HCT116 (cell line): Measurements from ENCODE around the gene TFEB. TPM values are rescaled to one million over a fixed set of nuclear protein-coding genes. Genes with fewer than 3 reads are reported as not detected.

ENCODE experiments used
- ATAC-seq: fragments of 200-7000 bp; cut with Tn5 transposase; 2 replicates; pipeline ENCODE4 v1.9.1; 2020; ENCODE audit warnings: mild to moderate bottlenecking, moderate library complexity
- BruUV-seq: library from RNA; stranded (reverse); fragments of 400-500 nt; replicated peaks from 2 replicates; lab custom pipeline; 2021; lab: Mats Ljungman, UMichigan
- CTCF ChIA-PET: fragments of 300-600 bp; sonication (Branson Sonifier 250); formaldehyde crosslinking; loops from one replicate; lab custom pipeline; 2021; ENCODE audit warnings: antibody characterized with exemption; lab: Charles Lee
- POLR2A ChIA-PET: fragments of 300-600, 350-600 bp; sonication (Branson Sonifier 250); formaldehyde crosslinking; loops from one replicate; lab custom pipeline; 2021; ENCODE audit warnings: antibody characterized with exemption; lab: Charles Lee
- RAD21 ChIA-PET, 2 experiments: fragments of 300-600 bp; sonication (Branson Sonifier 250); formaldehyde crosslinking; loops; one replicate each; lab custom pipeline; 2023; ENCODE audit warnings: low total read pairs in 2 of 2; ENCODE audit not compliant: uncharacterized antibody in 2 of 2, unreplicated experiment in 2 of 2, low non-redundant PET in 1 of 2; lab: Charles Lee
- DNase-seq: peaks from one replicate; pipeline ENCODE4 v3.0.0-alpha.2; 2010; ENCODE audit warnings: low read depth, low spot score
- H2AFZ ChIP-seq: fragments of 200-600 bp; shearing (Covaris generic), sonication (generic); 2 replicates; pipeline ENCODE4 v1.6.1; 2017; ENCODE audit warnings: low read depth, mixed run types, mixed read lengths, antibody characterized with exemption, low read length; ENCODE audit not compliant: poor library complexity, severe bottlenecking
- H3K27ac ChIP-seq: 2 replicates; pipeline ENCODE4 v1.5.1; 2012; ENCODE audit warnings: low read depth, low read length
- H3K27me3 ChIP-seq: fragments of 200-600 bp; sonication (generic); 2 replicates; pipeline ENCODE4 v1.6.1; 2016; ENCODE audit warnings: mixed run types, low read length, mixed read lengths; ENCODE audit not compliant: insufficient read depth
- H3K36me3 ChIP-seq, 2 experiments: fragments of 200-500 bp in 1 of 2; fragments of 200-600 bp in 1 of 2; sonication (Bioruptor generic) in 1 of 2; sonication (generic) in 1 of 2; 2 replicates each; pipeline versions ENCODE4 v1.5.1 to v1.6.1; 2014 to 2016; ENCODE audit warnings: low read length in 2 of 2, inconsistent platforms in 1 of 2, mixed read lengths in 1 of 2, mixed run types in 1 of 2; ENCODE audit not compliant: insufficient read depth in 2 of 2, control insufficient read depth in 1 of 2
- H3K4me1 ChIP-seq, 2 experiments: fragments of 200-600 bp in 1 of 2; sonication (generic) in 1 of 2; 2 replicates each; pipeline versions ENCODE4 v1.5.1 to v1.6.1; 2012 to 2017; ENCODE audit warnings: low read length in 2 of 2, inconsistent platforms in 1 of 2, mild to moderate bottlenecking in 1 of 2, mixed read lengths in 1 of 2, mixed run types in 1 of 2, moderate library complexity in 1 of 2; ENCODE audit not compliant: insufficient read depth in 2 of 2, control insufficient read depth in 1 of 2
- H3K4me2 ChIP-seq: fragments of 200-600 bp; sonication (generic); 2 replicates; pipeline ENCODE4 v1.6.1; 2017; ENCODE audit warnings: mixed run types, low read length, mixed read lengths
- H3K4me3 ChIP-seq, 2 experiments: fragments of 200-600 bp in 1 of 2; sonication (generic) in 1 of 2; replicated peaks in 1 of 2; 2 replicates each; pipeline ENCODE4 v1.5.1; 2011 to 2016; ENCODE audit warnings: low read length in 2 of 2, control low read depth in 1 of 2, low read depth in 1 of 2, mild to moderate bottlenecking in 1 of 2, mixed read lengths in 1 of 2, mixed run types in 1 of 2
- H3K79me2 ChIP-seq: fragments of 200-600 bp; sonication (generic); 2 replicates; pipeline ENCODE4 v1.6.1; 2017; ENCODE audit warnings: mild to moderate bottlenecking, mixed run types, low read length, moderate library complexity, mixed read lengths; ENCODE audit not compliant: insufficient read depth
- H3K9ac ChIP-seq: fragments of 200-600 bp; sonication (generic); 2 replicates; pipeline ENCODE4 v1.6.1; 2016; ENCODE audit warnings: low read length, mixed read lengths
- H3K9me2 ChIP-seq: fragments of 200-600 bp; sonication (generic), shearing (Covaris generic); 2 replicates; pipeline ENCODE4 v1.6.1; 2017; ENCODE audit warnings: mixed run types, mild to moderate bottlenecking, moderate library complexity; ENCODE audit not compliant: insufficient read depth
- H3K9me3 ChIP-seq, 2 experiments: fragments of 200-500 bp in 1 of 2; fragments of 200-600 bp in 1 of 2; sonication (Bioruptor generic) in 1 of 2; sonication (generic) in 1 of 2; 2 replicates each; pipeline ENCODE4 v1.6.1; 2014 to 2017; ENCODE audit warnings: low read length in 2 of 2, mixed read lengths in 2 of 2, inconsistent platforms in 1 of 2, low read depth in 1 of 2, mild to moderate bottlenecking in 1 of 2, mixed run types in 1 of 2, moderate library complexity in 1 of 2; ENCODE audit not compliant: control insufficient read depth in 1 of 2, insufficient read depth in 1 of 2
- H4K20me1 ChIP-seq: fragments of 200-600 bp; sonication (generic), shearing (Covaris generic); 2 replicates; pipeline ENCODE4 v1.6.1; 2017; ENCODE audit warnings: mixed run types, mild to moderate bottlenecking, moderate library complexity; ENCODE audit not compliant: insufficient read depth
- CBX3 ChIP-seq: IDR thresholded peaks from 2 replicates; pipeline ENCODE4 v1.6.1; 2012; ENCODE audit warnings: low read depth
- CEBPB ChIP-seq: IDR thresholded peaks from 2 replicates; pipeline ENCODE4 v1.6.1; 2012; ENCODE audit warnings: low read depth
- EGR1 ChIP-seq: IDR thresholded peaks from 2 replicates; pipeline ENCODE4 v1.6.1; 2012; ENCODE audit warnings: low read depth
- ELF1 ChIP-seq: IDR thresholded peaks from 2 replicates; pipeline ENCODE4 v1.6.1; 2012; ENCODE audit warnings: low read depth, borderline replicate concordance
- EZH2 ChIP-seq: fragments of 200-600 bp; sonication (generic); IDR thresholded peaks from 2 replicates; pipeline ENCODE4 v1.6.1; 2017; ENCODE audit warnings: antibody characterized with exemption, mixed run types
- EZH2phosphoT487 ChIP-seq: fragments of 200-600 bp; IDR thresholded peaks from 2 replicates; pipeline ENCODE4 v1.6.1; 2018; ENCODE audit warnings: antibody characterized with exemption, borderline replicate concordance
- FOSL1 ChIP-seq: IDR thresholded peaks from 2 replicates; pipeline ENCODE4 v1.6.1; 2012; ENCODE audit warnings: low read depth
- JUND ChIP-seq: IDR thresholded peaks from 2 replicates; pipeline ENCODE4 v1.6.1; 2012
- POLR2A ChIP-seq: IDR thresholded peaks from 2 replicates; pipeline ENCODE4 v1.7.0; 2011; ENCODE audit warnings: borderline replicate concordance; ENCODE audit not compliant: insufficient read depth, insufficient read length; ENCODE audit errors: extremely low read depth
- POLR2AphosphoS5 ChIP-seq: IDR thresholded peaks from 2 replicates; pipeline ENCODE4 v1.6.1; 2011; ENCODE audit warnings: mild to moderate bottlenecking, low read depth, low read length, moderate library complexity
- RAD21 ChIP-seq: IDR thresholded peaks from 2 replicates; pipeline ENCODE4 v1.6.1; 2012; ENCODE audit warnings: low read depth, mild to moderate bottlenecking
- SIN3A ChIP-seq: IDR thresholded peaks from 2 replicates; pipeline ENCODE4 v1.6.1; 2012; ENCODE audit warnings: low read depth
- SP1 ChIP-seq: IDR thresholded peaks from 2 replicates; pipeline ENCODE4 v1.6.1; 2012; ENCODE audit warnings: low read depth
- TCF7L2 ChIP-seq: IDR thresholded peaks from 2 replicates; pipeline ENCODE4 v1.7.0; 2011; ENCODE audit warnings: borderline replicate concordance, inconsistent platforms; ENCODE audit not compliant: insufficient read depth, insufficient read length; ENCODE audit errors: extremely low read depth
- YY1 ChIP-seq: IDR thresholded peaks from 2 replicates; pipeline ENCODE4 v1.6.1; 2011; ENCODE audit warnings: low read length, low read depth, moderate library complexity, mild to moderate bottlenecking; ENCODE audit not compliant: insufficient replicate concordance; ENCODE audit errors: extremely low read depth
- ZFX ChIP-seq: fragments of 450-650 bp; IDR thresholded peaks from 2 replicates; pipeline ENCODE4 v1.6.1; 2017
- intact Hi-C: fragments of 100-400 bp; cut with micrococcal nuclease; formaldehyde crosslinking; loops from 2 replicates; pipeline ENCODE4 v1.10.0; 2022
- total RNA-seq: library from RNA; stranded (reverse); gene quantifications from one replicate; pipeline ENCODE4 v1.2.1, GENCODE V29; 2021; ENCODE audit not compliant: unreplicated experiment
- TF ChIP-seq, protein P1 (sequence below), 3 experiments: fragments of 200-600 bp in 1 of 3; sonication (generic) in 1 of 3; IDR thresholded peaks in 2 of 3; conservative IDR thresholded peaks in 1 of 3; 2 replicates each; pipeline ENCODE4 v1.5.1; 2012 to 2017; ENCODE audit warnings: low read depth in 2 of 3, low read length in 2 of 3, antibody characterized with exemption in 1 of 3, borderline replicate concordance in 1 of 3, control low read depth in 1 of 3, mild to moderate bottlenecking in 1 of 3, mixed read lengths in 1 of 3, mixed run types in 1 of 3, moderate library complexity in 1 of 3; ENCODE audit not compliant: insufficient read depth in 1 of 3
- TF ChIP-seq, protein P2 (sequence below): IDR thresholded peaks from 2 replicates; pipeline ENCODE4 v1.6.1; 2012
- TF ChIP-seq, protein P3 (sequence below): IDR thresholded peaks from 2 replicates; pipeline ENCODE4 v1.6.1; 2012

TFEB gene
- total RNA-seq, 1 experiment from 2014 or later: 4.8 TPM

DNA sequence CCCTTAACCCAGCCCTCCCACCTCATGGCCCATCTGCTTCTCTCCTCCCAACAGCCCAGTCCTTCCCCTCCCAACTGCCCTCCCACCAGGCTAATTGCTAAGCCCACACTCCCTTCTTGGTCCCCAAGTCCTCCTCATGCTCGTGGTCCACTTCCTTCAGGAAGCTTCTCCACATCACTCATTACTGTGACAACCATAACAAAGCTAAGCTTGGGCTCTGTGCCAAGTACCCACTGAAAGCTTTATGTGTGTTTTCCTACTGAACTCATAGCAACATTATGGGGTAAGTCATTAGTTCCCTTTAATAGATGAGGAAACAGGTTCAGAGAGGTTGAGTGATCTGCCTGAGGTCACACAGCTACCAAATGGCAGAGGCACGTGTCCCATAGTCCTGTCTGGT lies 28.1 kb upstream of the TFEB start:
- no peaks in the 10 kb centered on the region for H3K36me3 ChIP-seq
- no TSS peak for BruUV-seq
- RAD21 ChIA-PET: no interaction called here

DNA sequence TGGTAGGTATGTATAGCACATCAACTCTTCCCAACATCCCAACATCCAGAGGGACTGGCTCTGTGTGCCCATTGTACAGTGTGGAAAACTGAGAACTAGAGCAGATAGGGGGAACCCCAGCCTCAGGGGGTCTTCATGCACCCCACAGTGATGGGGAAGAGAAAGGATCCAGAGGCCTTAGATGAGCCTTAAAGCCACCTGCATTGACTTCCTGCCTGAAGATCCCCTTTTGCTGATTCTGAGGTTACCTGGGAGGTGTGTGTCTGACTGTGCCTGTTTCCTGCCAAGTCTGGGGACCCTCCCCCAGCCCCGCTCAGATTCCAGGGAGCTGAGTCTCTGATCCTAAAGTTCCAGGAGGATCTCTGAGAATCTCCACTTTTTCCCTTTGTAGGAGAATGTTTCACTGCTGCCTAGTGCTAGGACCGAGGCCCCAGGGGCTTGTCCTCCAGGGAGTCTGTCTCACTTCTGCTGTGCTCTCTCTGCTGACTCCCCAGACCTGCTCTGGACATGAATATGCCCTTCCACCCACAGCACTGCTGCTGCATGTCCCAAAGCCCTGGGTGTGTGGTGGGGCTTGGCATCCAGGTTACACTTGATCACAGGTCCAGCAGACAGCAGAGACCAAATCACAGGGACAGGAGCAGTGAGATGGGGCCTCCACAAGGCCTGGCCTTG lies 24.6 kb upstream of the TFEB start:
- ChIA-PET CTCF (no interaction called here), RAD21 (no interaction called here), POLR2A (no interaction called here)
- no peaks in the 10 kb centered on the region for H3K36me3 ChIP-seq
- no peaks in the 10 kb centered on the region for H3K9me3 ChIP-seq
- H3K4me2 ChIP-seq: no peak overlapping the region
- peaks cover 0 to 3% of the 10 kb centered on the region in 2 experiments; a peak in 1 of 4 replicates for H3K4me1 ChIP-seq
- H2AFZ ChIP-seq: no peak overlapping the region
- H3K27ac ChIP-seq: no peak overlapping the region
- no peak overlapping the region for H3K9ac ChIP-seq
- no TSS peak for BruUV-seq
- DNase-seq (no peak), ATAC-seq (no peak)
- H3K4me3 ChIP-seq: no peak overlapping the region
- no peaks in the 10 kb centered on the region for H4K20me1 ChIP-seq
- H3K9me2 ChIP-seq: no peaks in the 10 kb centered on the region
- intact Hi-C loops: no loop called here
- H3K79me2 ChIP-seq: no peaks in the 10 kb centered on the region
- H3K27me3 ChIP-seq: no peaks in the 10 kb centered on the region
- TF ChIP-seq POLR2AphosphoS5 (no peak), POLR2A (no peak), YY1 (no peak), ELF1 (no peak), CEBPB (no peak), EZH2 (no peak), CBX3 (no peak), ZFX (no peak), SP1 (no peak), RAD21 (no peak), EGR1 (no peak)
- TF ChIP-seq, protein P1, sequence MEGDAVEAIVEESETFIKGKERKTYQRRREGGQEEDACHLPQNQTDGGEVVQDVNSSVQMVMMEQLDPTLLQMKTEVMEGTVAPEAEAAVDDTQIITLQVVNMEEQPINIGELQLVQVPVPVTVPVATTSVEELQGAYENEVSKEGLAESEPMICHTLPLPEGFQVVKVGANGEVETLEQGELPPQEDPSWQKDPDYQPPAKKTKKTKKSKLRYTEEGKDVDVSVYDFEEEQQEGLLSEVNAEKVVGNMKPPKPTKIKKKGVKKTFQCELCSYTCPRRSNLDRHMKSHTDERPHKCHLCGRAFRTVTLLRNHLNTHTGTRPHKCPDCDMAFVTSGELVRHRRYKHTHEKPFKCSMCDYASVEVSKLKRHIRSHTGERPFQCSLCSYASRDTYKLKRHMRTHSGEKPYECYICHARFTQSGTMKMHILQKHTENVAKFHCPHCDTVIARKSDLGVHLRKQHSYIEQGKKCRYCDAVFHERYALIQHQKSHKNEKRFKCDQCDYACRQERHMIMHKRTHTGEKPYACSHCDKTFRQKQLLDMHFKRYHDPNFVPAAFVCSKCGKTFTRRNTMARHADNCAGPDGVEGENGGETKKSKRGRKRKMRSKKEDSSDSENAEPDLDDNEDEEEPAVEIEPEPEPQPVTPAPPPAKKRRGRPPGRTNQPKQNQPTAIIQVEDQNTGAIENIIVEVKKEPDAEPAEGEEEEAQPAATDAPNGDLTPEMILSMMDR (IDR thresholded peaks at IDR 0.05 in 2 of 3, conservative IDR thresholded peaks at IDR 0.05 in 1 of 3; ENCODE audit: borderline replicate concordance in 1 of 3, insufficient read depth in 1 of 3, low read depth in 2 of 3, low read length in 2 of 3): no peak
- TF ChIP-seq, protein P2, sequence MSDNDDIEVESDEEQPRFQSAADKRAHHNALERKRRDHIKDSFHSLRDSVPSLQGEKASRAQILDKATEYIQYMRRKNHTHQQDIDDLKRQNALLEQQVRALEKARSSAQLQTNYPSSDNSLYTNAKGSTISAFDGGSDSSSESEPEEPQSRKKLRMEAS: no peak
- TF ChIP-seq, protein P3, sequence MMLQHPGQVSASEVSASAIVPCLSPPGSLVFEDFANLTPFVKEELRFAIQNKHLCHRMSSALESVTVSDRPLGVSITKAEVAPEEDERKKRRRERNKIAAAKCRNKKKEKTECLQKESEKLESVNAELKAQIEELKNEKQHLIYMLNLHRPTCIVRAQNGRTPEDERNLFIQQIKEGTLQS: no peak

More for the DNA sequence above, 28.1 kb upstream of the TFEB start:
- no peaks in the 10 kb centered on the region for H3K9me2 ChIP-seq
- ChIA-PET CTCF (no interaction called here), POLR2A (no interaction called here)
- H3K4me1 ChIP-seq: peaks cover 4 to 13% of the 10 kb centered on the region in 2 experiments; a peak in 3 of 4 replicates
- intact Hi-C loops: no loop called here
- H3K27ac ChIP-seq: no peak overlapping the region
- no peaks in the 10 kb centered on the region for H3K79me2 ChIP-seq
- no peak for DNase-seq
- H3K4me3 ChIP-seq: no peak overlapping the region
- H3K27me3 ChIP-seq: no peaks in the 10 kb centered on the region
- ATAC-seq: no peak
- no peak overlapping the region for H2AFZ ChIP-seq
- no peak for TF ChIP-seq TCF7L2
- no peak for TF ChIP-seq FOSL1
- no peak for TF ChIP-seq SIN3A
- TF ChIP-seq ELF1: no peak
- TF ChIP-seq EZH2: no peak
- TF ChIP-seq, protein P3: no peak
- no peak for TF ChIP-seq EZH2phosphoT487
- TF ChIP-seq POLR2A: no peak
- no peak for TF ChIP-seq JUND
- H3K4me2 ChIP-seq: no peak overlapping the region
- no peak overlapping the region for H3K9ac ChIP-seq
- no peaks in the 10 kb centered on the region for H4K20me1 ChIP-seq
- no peaks in the 10 kb centered on the region for H3K9me3 ChIP-seq
